Adrenal gland (tissue), 12 donors: ENCODE results near the gene CDC25B. TPM values are rescaled to one million over a fixed set of nuclear protein-coding genes. Genes with fewer than 3 reads are reported as not detected.

Source experiments
- DNase-seq, 7 donors: peaks; one replicate each; pipeline ENCODE4 v3.0.0-alpha.2; 2019 to 2020
- H3K27ac ChIP-seq, 5 donors: fragments of 200-600 bp; sonication (generic) in 4 of 5; 1 replicate in 3 of 5; 2 replicates in 2 of 5; pipeline versions ENCODE4 v1.5.1 to v1.8.0; 2016 to 2020; ENCODE audit warnings: mild to moderate bottlenecking in 1 of 5
- H3K27me3 ChIP-seq: fragments of 200-600 bp; 2 replicates; pipeline ENCODE4 v1.8.0; 2021
- H3K36me3 ChIP-seq, 2 donors: fragments of 200-600 bp; replicated peaks in 1 of 2; 1 replicate in 1 of 2; 2 replicates in 1 of 2; pipeline versions ENCODE4 v1.5.1 to v1.8.0; 2018 to 2022
- H3K4me1 ChIP-seq, 2 donors: fragments of 200-600 bp; replicated peaks in 1 of 2; 1 replicate in 1 of 2; 2 replicates in 1 of 2; pipeline versions ENCODE4 v1.5.1 to v1.8.0; 2018 to 2021
- H3K4me3 ChIP-seq, 4 donors: fragments of 200-600 bp; sonication (generic) in 3 of 4; one replicate each; pipeline ENCODE4 v1.5.1; 2016 to 2018
- H3K9me3 ChIP-seq, 3 donors: fragments of 200-600 bp; sonication (generic) in 1 of 3; replicated peaks in 1 of 3; 1 replicate in 2 of 3; 2 replicates in 1 of 3; pipeline versions ENCODE4 v1.5.1 to v1.8.0; 2016 to 2021
- POLR2A ChIP-seq, 2 donors: fragments of 450-650 bp; IDR thresholded peaks; one replicate each; pipeline ENCODE4 v1.6.1; 2017; ENCODE audit warnings: antibody characterized with exemption in 2 of 2, mild to moderate bottlenecking in 2 of 2, moderate library complexity in 1 of 2
- WGBS, 4 donors: extraction: QIAGEN DNeasy Blood & Tissue Kit in 2 of 4; methylation state at CpG; one replicate each; pipeline versions ENCODE4 v1.1.5 to v1.1.7; 2013 to 2017; 5-methylcytosine and 5-hydroxymethylcytosine counted together
- intact Hi-C, 2 donors: fragments of 100-400 bp; cut with DNase I; formaldehyde crosslinking; loops; one replicate each; pipeline versions ENCODE4 v1.14.1 to v1.15.0; 2022 to 2023
- polyA plus RNA-seq, 3 donors: library from polyadenylated mRNA; stranded (reverse); fragments of 200-250 nt in 2 of 3; fragments of 350-450 nt in 1 of 3; fragmentation: Illumina TruSeq in 1 of 3; extraction: RNeasy Lipid Tissue Mini Kit (QIAGEN cat#74804) in 1 of 3; gene quantifications; one replicate each; pipeline ENCODE4 v1.2.3, GENCODE V29; 2013 to 2014
- total RNA-seq, 9 donors: library from RNA; depleted of rRNA in 4 of 9; stranded (reverse); fragments of >200 nt in 4 of 9; fragments of 120-200 nt in 1 of 9; fragmentation: NEBNext Ultra II Directional in 1 of 9; extraction: Animal tissue kit (Norgen Biotek cat#: 25700) in 1 of 9; gene quantifications; one replicate each; pipeline versions ENCODE4 v1.1.0 to v1.2.4, GENCODE V29; 2013 to 2023
- TF ChIP-seq, protein P1 (sequence below), 6 experiments: fragments of 450-650 bp in 4 of 6; fragments of 200-600 bp in 2 of 6; sonication (generic) in 1 of 6; IDR thresholded peaks; 1 replicate in 5 of 6; 2 replicates in 1 of 6; pipeline versions ENCODE4 v1.5.1 to v1.8.0; 2016 to 2021; ENCODE audit warnings: antibody characterized with exemption in 6 of 6, mild to moderate bottlenecking in 2 of 6, moderate library complexity in 1 of 6
- donor health status: healthy with polysubstance abuse.
- donor health status: Bipolar disorder and iron deficiency.
- donor health status: DM: yes; HTN: yes; CAD: no.
- donor health status: DM: no; HTN: no; CAD: no.
- donor health status: DM: no; HTN: no; CAD: no.
- donor health status: DM: yes; HTN: yes; CAD: no.

CDC25B gene
- total and polyA plus RNA-seq, 12 donors: 5.5 to 61.7 (median 14.7) TPM

DNA sequence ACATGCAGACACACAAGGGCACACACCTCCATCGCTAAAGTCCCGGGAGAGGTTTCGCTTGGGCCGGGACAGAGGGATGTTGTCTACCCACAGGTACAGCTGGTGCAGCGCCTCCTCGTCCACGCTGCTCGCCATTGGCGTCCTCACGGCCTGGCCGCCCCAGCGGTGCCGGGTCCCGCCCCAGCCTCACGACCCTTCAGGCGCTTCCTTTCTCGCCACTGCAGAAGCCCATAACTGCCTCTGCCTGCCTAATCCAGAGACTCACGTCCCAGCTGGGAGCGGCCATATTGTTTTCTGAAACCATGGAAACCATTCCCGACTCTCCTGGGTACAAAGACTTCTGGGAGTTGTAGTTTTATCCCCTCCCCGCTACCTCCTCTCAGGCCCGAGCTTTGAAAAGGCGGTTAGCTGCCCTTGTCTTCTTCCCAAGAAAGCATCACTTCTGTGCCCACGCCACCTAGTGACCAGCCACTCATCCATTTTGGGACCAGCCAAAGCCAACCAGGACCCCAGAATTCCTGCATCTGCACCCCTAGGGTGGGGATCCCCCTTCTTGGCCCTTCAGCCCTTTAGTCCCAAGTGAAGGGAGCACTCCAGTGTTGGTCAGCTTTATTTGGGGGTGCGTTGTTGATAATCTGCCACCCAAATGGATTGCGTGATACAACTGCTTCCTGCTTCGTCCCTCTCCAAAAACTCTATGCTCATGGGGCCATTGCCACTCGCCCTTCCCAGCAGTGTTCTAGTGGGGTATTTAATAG, 14.8 kb upstream of the CDC25B start, which contains the start of gene SPEF1:
SPEF1 (minus strand) TSS at position 296 of the 758 bp plus-strand sequence; CDS start at position 135, 161 bp downstream.
- peak within 1 kb of the TSS in 1 of 4 donors; percentile 54 for H3K4me3 ChIP-seq
- 14 to 23% (median 15%) methylated on average over 13 to 28 of the region's 28 CpGs for WGBS, 4 donors
- peaks cover 27 to 46% of the 10 kb centered on the region in 2 donors for H3K4me1 ChIP-seq

DNA sequence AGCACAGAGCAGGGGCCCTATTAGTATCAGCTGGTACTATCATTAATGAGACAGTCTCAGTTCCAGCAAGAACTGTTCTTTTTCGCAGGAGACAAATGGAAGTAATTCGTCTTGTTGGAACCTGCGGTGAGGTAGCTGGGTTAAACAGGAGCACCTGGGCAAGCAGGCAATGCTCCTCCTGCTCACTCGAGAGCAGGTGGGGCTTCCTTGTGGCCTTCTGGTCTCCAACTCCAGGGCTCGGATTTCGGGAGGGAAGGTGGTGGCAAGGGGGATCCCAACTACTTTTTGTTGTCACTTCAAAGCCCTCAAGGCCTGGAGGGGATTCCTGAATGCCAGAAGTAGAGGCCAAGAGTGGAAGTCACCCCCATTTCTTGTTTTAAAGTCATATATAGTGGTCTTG, 13.5 kb upstream of the CDC25B start:
- no peaks in the 10 kb centered on the region for H3K27me3 ChIP-seq
- WGBS, 4 donors: 86 to 96% (median 91%) methylated on average over 6 of the region's 6 CpGs
- no peaks in the 10 kb centered on the region for H3K36me3 ChIP-seq
- H3K4me3 ChIP-seq: no peak overlapping the region
- H3K4me1 ChIP-seq: peaks cover 25 to 49% of the 10 kb centered on the region in 2 donors
- intact Hi-C loops: loop anchor here in 1 of 2 donors (5.0 kb wide), 1 partner anchor 45 kb away; no protein-coding TSS in a partner anchor
- no peak for TF ChIP-seq POLR2A (IDR thresholded peaks at IDR 0.05)
- no peaks in the 10 kb centered on the region for H3K9me3 ChIP-seq
- no peak overlapping the region for H3K27ac ChIP-seq
- no peak for DNase-seq

More for the DNA sequence above, 14.8 kb upstream of the CDC25B start, which contains the start of gene SPEF1:
- intact Hi-C loops: loop anchor here in 1 of 2 donors (5.0 kb wide), 1 partner anchor 46 kb away; no protein-coding TSS in a partner anchor
- H3K36me3 ChIP-seq: no peaks in the 10 kb centered on the region
- TF ChIP-seq POLR2A (IDR thresholded peaks at IDR 0.05): no peak
- TF ChIP-seq, protein P1, sequence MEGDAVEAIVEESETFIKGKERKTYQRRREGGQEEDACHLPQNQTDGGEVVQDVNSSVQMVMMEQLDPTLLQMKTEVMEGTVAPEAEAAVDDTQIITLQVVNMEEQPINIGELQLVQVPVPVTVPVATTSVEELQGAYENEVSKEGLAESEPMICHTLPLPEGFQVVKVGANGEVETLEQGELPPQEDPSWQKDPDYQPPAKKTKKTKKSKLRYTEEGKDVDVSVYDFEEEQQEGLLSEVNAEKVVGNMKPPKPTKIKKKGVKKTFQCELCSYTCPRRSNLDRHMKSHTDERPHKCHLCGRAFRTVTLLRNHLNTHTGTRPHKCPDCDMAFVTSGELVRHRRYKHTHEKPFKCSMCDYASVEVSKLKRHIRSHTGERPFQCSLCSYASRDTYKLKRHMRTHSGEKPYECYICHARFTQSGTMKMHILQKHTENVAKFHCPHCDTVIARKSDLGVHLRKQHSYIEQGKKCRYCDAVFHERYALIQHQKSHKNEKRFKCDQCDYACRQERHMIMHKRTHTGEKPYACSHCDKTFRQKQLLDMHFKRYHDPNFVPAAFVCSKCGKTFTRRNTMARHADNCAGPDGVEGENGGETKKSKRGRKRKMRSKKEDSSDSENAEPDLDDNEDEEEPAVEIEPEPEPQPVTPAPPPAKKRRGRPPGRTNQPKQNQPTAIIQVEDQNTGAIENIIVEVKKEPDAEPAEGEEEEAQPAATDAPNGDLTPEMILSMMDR (IDR thresholded peaks at IDR 0.05): peak; percentile 19 to 65 (median 58)
- DNase-seq: peak; percentile 86 to 95 (median 92)
- peak within 1 kb of the TSS in 2 of 5 donors; percentile 18 to 42 for H3K27ac ChIP-seq
- no peaks in the 10 kb centered on the region for H3K27me3 ChIP-seq
- H3K9me3 ChIP-seq: no peaks in the 10 kb centered on the region

DNA sequence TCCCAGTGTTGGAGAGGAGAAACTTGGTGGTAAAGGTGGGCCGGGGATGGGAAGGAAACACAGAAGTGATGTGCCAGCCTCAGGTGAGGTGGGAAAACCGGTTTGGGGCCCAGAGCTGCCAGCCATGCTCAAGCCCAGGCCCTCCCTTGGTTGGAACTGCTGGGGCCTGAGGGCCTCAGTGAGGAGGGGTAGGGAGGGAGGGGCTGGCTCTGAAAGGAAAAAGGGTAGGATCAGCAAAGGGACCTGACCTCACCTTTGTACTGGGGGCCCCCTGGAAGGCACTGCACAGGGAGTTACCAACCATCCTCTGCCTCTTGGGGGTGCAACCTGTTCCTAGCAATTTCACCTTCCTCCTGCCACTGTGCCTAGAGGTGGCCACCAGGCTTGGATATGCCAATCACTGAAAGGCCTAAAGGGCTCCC, 13.0 kb upstream of the CDC25B start:
- H3K4me3 ChIP-seq: no peak overlapping the region

DNA sequence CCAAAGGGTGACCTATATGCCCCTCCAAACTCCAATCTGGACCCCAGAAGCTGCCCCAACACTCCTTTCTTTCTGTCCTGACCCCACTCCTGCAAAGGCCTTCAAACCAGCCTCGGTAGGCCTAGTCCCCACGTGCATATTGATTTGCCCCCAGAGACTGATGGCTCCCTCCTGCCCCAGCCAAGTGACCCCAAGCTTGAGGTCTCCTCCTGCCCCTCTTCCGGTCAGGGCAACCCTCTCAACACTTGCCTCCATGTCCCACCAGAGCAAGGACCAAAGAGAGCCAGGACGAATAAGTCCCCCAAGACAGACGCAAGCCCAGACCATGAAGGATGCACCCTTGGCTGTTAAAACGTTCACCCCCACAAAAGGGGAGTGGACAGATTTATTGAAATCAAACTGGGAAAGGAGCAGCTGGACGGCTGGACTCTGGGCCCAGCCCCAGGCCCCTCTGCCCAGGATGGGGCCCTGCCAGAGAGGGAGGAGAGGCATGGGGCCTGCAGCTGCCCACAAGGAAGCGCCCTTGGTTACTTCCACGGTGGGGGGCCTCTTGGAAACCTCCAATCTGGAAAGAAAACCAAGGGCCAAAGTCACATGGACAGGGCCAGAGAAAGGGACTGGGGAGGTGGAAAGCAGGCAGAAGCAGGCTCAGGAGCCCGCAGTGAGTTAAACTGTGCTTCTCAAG, 12.5 kb upstream of the CDC25B start:
- no peaks in the 10 kb centered on the region for H3K27me3 ChIP-seq
- no peak overlapping the region for H3K4me3 ChIP-seq
- intact Hi-C loops: loop anchor here in 1 of 2 donors (5.0 kb wide), 1 partner anchor 44 kb away; no protein-coding TSS in a partner anchor
- WGBS, 4 donors: 68 to 76% (median 73%) methylated on average over 10 of the region's 10 CpGs
- no peaks in the 10 kb centered on the region for H3K36me3 ChIP-seq
- peaks cover 18 to 47% of the 10 kb centered on the region in 2 donors for H3K4me1 ChIP-seq
- TF ChIP-seq, protein P1 (IDR thresholded peaks at IDR 0.05): no peak
- no peak for TF ChIP-seq POLR2A (IDR thresholded peaks at IDR 0.05)
- H3K9me3 ChIP-seq: no peaks in the 10 kb centered on the region
- H3K27ac ChIP-seq: peak overlapping the region in 2 of 5 donors; percentile 34 to 86
- no peak for DNase-seq

More for the DNA sequence above, 13.0 kb upstream of the CDC25B start:
- 71 to 81% (median 79%) methylated on average over 2 of the region's 2 CpGs for WGBS, 4 donors
- no peaks in the 10 kb centered on the region for H3K27me3 ChIP-seq
- no peaks in the 10 kb centered on the region for H3K9me3 ChIP-seq
- no peak for TF ChIP-seq POLR2A (IDR thresholded peaks at IDR 0.05)
- TF ChIP-seq, protein P1 (IDR thresholded peaks at IDR 0.05): no peak
- H3K4me1 ChIP-seq: peaks cover 21 to 45% of the 10 kb centered on the region in 2 donors
- H3K27ac ChIP-seq: no peak overlapping the region
- DNase-seq: no peak
- no peaks in the 10 kb centered on the region for H3K36me3 ChIP-seq
- intact Hi-C loops: loop anchor here in 1 of 2 donors (5.0 kb wide), 1 partner anchor 44 kb away; no protein-coding TSS in a partner anchor
